D721Med (cell line): ENCODE measurements around the gene MCTP1.

Experiments
- DNase-seq: peaks from one replicate; pipeline ENCODE4 v3.0.0; 2011; ENCODE audit warnings: low spot score; ENCODE audit not compliant: insufficient read length
- FAIRE-seq: peaks from 2 replicates; lab custom pipeline; 2011; peaks lifted over from hg19 to GRCh38; lab: Jason Lieb, UNC
- CTCF ChIP-seq: IDR thresholded peaks from 2 replicates; pipeline ENCODE4 v1.5.1; 2012; ENCODE audit warnings: mild to moderate bottlenecking, control low read depth; ENCODE audit not compliant: insufficient read depth; ENCODE audit errors: missing control alignments

Gene MCTP1

GRCh38 chr5:94709277-94709676 is 575.6 kb downstream of the MCTP1 start:
- DNase-seq = no peak
- TF ChIP-seq CTCF = no peak
- FAIRE-seq = no peak

GRCh38 chr5:94707359-94707758 is 577.5 kb downstream of the MCTP1 start:
- TF ChIP-seq CTCF = no peak
- FAIRE-seq = no peak
- DNase-seq = no peak

- DNase-seq (no peak), FAIRE-seq (peak; percentile 21)
- TF ChIP-seq CTCF = no peak
Observed at GRCh38 chr5:94705427-94705826, 579.5 kb downstream of the MCTP1 start.

- FAIRE-seq = no peak
- no peak for TF ChIP-seq CTCF
- no peak for DNase-seq
Observed at GRCh38 chr5:94702729-94703128, 582.2 kb downstream of the MCTP1 start.

- FAIRE-seq (no peak), DNase-seq (no peak)
- no peak for TF ChIP-seq CTCF
Observed at GRCh38 chr5:94700592-94700991, 584.3 kb downstream of the MCTP1 start.

GRCh38 chr5:94699562-94699961 is 585.3 kb downstream of the MCTP1 start:
- FAIRE-seq = no peak
- no peak for DNase-seq
- TF ChIP-seq CTCF = no peak

- TF ChIP-seq CTCF = no peak
- DNase-seq (no peak), FAIRE-seq (no peak)
Observed at GRCh38 chr5:94698197-94698596, 586.7 kb downstream of the MCTP1 start.
